Measurements from ENCODE around the gene ANXA8. TPM values are rescaled to one million over a fixed set of nuclear protein-coding genes. Genes with fewer than 3 reads are reported as not detected.

Gene ANXA8
- total and polyA plus RNA-seq, 10 of the 15 experiments (the other 5 are each of a cell fraction or from before 2014, with no cell fraction given): 0.10 to 0.53 (median 0.41) TPM; not detected in 3

GRCh38 chr10:47444047-47444446, 39.9 kb downstream of the ANXA8 start:
- POLR2A ChIA-PET: no interaction called here
- BruUV-seq (replicated peaks): no TSS peak
- no peak for FAIRE-seq
- no peak overlapping the region for H3K4me2 ChIP-seq (ENCODE audit: control insufficient read depth, insufficient read depth)
- no peak overlapping the region for H3K4me3 ChIP-seq
- H3K27me3 ChIP-seq (replicated peaks in 1 of 2; ENCODE audit: control insufficient read depth in 2 of 2, insufficient read depth in 2 of 2, low read length in 1 of 2): peaks cover 0 to 2% of the 10 kb centered on the region in 2 experiments; a peak in 2 of 4 replicates
- H4K20me1 ChIP-seq (ENCODE audit: control insufficient read depth, insufficient read depth): no peaks in the 10 kb centered on the region
- TF ChIP-seq FOS (IDR thresholded peaks at IDR 0.05; ENCODE audit: borderline replicate concordance, extremely low read depth, insufficient read length): no peak
- TF ChIP-seq SPI1 (IDR thresholded peaks at IDR 0.05; ENCODE audit: borderline replicate concordance, insufficient read depth, low read depth, low read length): no peak
- no peak for TF ChIP-seq POU2F2 (IDR thresholded peaks at IDR 0.05; ENCODE audit: borderline replicate concordance, low read depth, low read length)
- TF ChIP-seq BACH1 (IDR thresholded peaks at IDR 0.05; ENCODE audit: borderline replicate concordance): no peak
- TF ChIP-seq E2F4 (IDR thresholded peaks at IDR 0.05; ENCODE audit: low read depth, low read length): no peak
- TF ChIP-seq, protein P1, sequence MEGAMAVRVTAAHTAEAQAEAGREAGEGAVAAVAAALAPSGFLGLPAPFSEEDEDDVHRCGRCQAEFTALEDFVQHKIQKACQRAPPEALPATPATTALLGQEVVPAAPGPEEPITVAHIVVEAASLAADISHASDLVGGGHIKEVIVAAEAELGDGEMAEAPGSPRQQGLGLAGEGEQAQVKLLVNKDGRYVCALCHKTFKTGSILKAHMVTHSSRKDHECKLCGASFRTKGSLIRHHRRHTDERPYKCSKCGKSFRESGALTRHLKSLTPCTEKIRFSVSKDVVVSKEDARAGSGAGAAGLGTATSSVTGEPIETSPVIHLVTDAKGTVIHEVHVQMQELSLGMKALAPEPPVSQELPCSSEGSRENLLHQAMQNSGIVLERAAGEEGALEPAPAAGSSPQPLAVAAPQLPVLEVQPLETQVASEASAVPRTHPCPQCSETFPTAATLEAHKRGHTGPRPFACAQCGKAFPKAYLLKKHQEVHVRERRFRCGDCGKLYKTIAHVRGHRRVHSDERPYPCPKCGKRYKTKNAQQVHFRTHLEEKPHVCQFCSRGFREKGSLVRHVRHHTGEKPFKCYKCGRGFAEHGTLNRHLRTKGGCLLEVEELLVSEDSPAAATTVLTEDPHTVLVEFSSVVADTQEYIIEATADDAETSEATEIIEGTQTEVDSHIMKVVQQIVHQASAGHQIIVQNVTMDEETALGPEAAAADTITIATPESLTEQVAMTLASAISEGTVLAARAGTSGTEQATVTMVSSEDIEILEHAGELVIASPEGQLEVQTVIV (IDR thresholded peaks at IDR 0.05; ENCODE audit: borderline replicate concordance, partially characterized antibody): no peak
- SMC1A ChIA-PET (ENCODE audit: uncharacterized antibody, unreplicated experiment): no interaction called here
- no peaks in the 10 kb centered on the region for H3K36me3 ChIP-seq (ENCODE audit: control insufficient read depth in 2 of 2, insufficient read depth in 2 of 2, low read length in 1 of 2)
- CTCF ChIA-PET: no interaction called here
- H3K4me1 ChIP-seq (ENCODE audit: control insufficient read depth, insufficient read depth, low read length): no peaks in the 10 kb centered on the region
- H3K79me2 ChIP-seq (ENCODE audit: control insufficient read depth, insufficient read depth, low read length): no peaks in the 10 kb centered on the region
- RAD21 ChIA-PET (ENCODE audit: unreplicated experiment): no interaction called here
- no peak overlapping the region for H3K27ac ChIP-seq (ENCODE audit: control insufficient read depth, insufficient read depth)
- no peaks in the 10 kb centered on the region; the same call in 2 of the 3 replicates for H3K9me3 ChIP-seq (replicated peaks; ENCODE audit: control insufficient read depth, insufficient read depth, low read length)
- intact Hi-C loops (cut with micrococcal nuclease; ENCODE audit: unreplicated experiment): no loop called here
- DNase-seq (ENCODE audit: low read depth, low spot score): no peak
- no peak for ATAC-seq
- in situ Hi-C loops (cut with MboI): no loop called here
- H3K9ac ChIP-seq (ENCODE audit: control insufficient read depth, insufficient read depth, low read length): no peak overlapping the region
- WGBS (ENCODE audit: insufficient coverage, insufficient replicate concordance, low lambda C conversion rate, missing lambda C conversion rate): 3% methylated on average over 2 of the region's 2 CpGs
- H2AFZ ChIP-seq (ENCODE audit: control insufficient read depth, low read depth, low read length): no peak overlapping the region

All from GM12878 (cell line).